Neural cell (in vitro differentiated cells): ENCODE data around the gene AKAP6. TPM values are rescaled to one million over a fixed set of nuclear protein-coding genes. Genes with fewer than 3 reads are reported as not detected.

Source experiments
- H2AFZ ChIP-seq: fragments of 200-600, 300-800 bp; sonication (generic), shearing (Covaris generic); 2 replicates; pipeline ENCODE4 v1.6.0; 2014; ENCODE audit warnings: low read depth, mild to moderate bottlenecking, antibody characterized with exemption, low read length, moderate library complexity
- H3F3A ChIP-seq: fragments of 200-600 bp; shearing (Covaris generic); 2 replicates; pipeline ENCODE4 v1.6.1; 2016; ENCODE audit warnings: mild to moderate bottlenecking, moderate library complexity, mixed read lengths, antibody characterized with exemption, low read length; ENCODE audit not compliant: insufficient read depth, poor library complexity, severe bottlenecking
- H3K27ac ChIP-seq: fragments of 200-600, 300-800 bp; sonication (generic), shearing (Covaris generic); 2 replicates; pipeline ENCODE4 v1.5.1; 2014; ENCODE audit warnings: mild to moderate bottlenecking, low read length, moderate library complexity
- H3K27me3 ChIP-seq: fragments of 300-800, 200-600 bp; sonication (generic), shearing (Covaris generic); 2 replicates; pipeline ENCODE4 v1.6.0; 2014; ENCODE audit warnings: mild to moderate bottlenecking, low read depth, low read length, moderate library complexity; ENCODE audit not compliant: insufficient read depth
- H3K36me3 ChIP-seq: fragments of 300-800, 200-600 bp; sonication (generic), shearing (Covaris generic); 2 replicates; pipeline ENCODE4 v1.5.1; 2014; ENCODE audit warnings: mild to moderate bottlenecking, antibody characterized with exemption, low read length, moderate library complexity; ENCODE audit not compliant: insufficient read depth
- H3K4me2 ChIP-seq: fragments of 300-800, 200-600 bp; sonication (generic), shearing (Covaris generic); 2 replicates; pipeline ENCODE4 v1.6.0; 2014; ENCODE audit warnings: mild to moderate bottlenecking, low read length
- H3K4me3 ChIP-seq: fragments of 300-800, 200-600 bp; sonication (generic), shearing (Covaris generic); 2 replicates; pipeline ENCODE4 v1.5.1; 2014; ENCODE audit warnings: mild to moderate bottlenecking, low read length, moderate library complexity
- H3K79me2 ChIP-seq: fragments of 200-600 bp; shearing (Covaris generic); replicated peaks from 2 replicates; pipeline ENCODE4 v1.6.0; 2014; ENCODE audit warnings: mild to moderate bottlenecking, low read length, moderate library complexity; ENCODE audit not compliant: insufficient read depth
- H3K9ac ChIP-seq: fragments of 300-800, 200-600 bp; sonication (generic), shearing (Covaris generic); 2 replicates; pipeline ENCODE4 v1.6.1; 2016; ENCODE audit warnings: mild to moderate bottlenecking, low read length, mixed read lengths
- H3K9me2 ChIP-seq: fragments of 200-600 bp; shearing (Covaris generic); 2 replicates; pipeline ENCODE4 v1.6.1; 2016; ENCODE audit warnings: mild to moderate bottlenecking, low read length, mixed read lengths; ENCODE audit not compliant: insufficient read depth
- H3K9me3 ChIP-seq: fragments of 200-600, 300-800 bp; sonication (generic), shearing (Covaris generic); 2 replicates; pipeline ENCODE4 v1.6.1; 2016; ENCODE audit warnings: mild to moderate bottlenecking, mixed run types, low read length, moderate library complexity, mixed read lengths
- H4K20me1 ChIP-seq: fragments of 200-600 bp; shearing (Covaris generic); 2 replicates; pipeline ENCODE4 v1.6.1; 2016; ENCODE audit warnings: mild to moderate bottlenecking, mixed run types; ENCODE audit not compliant: insufficient read depth
- CTCF ChIP-seq: fragments of 450-650 bp; IDR thresholded peaks from 2 replicates; pipeline ENCODE4 v1.5.1; 2014; ENCODE audit warnings: antibody characterized with exemption, mild to moderate bottlenecking, moderate library complexity; ENCODE audit not compliant: poor library complexity, severe bottlenecking
- EP300 ChIP-seq: fragments of 450-650 bp; conservative IDR thresholded peaks from 2 replicates; pipeline ENCODE4 v1.6.1; 2014; ENCODE audit warnings: antibody characterized with exemption, mild to moderate bottlenecking, moderate library complexity; ENCODE audit not compliant: poor library complexity, severe bottlenecking
- EZH2 ChIP-seq: fragments of 200-600, 300-800 bp; shearing (Covaris generic), sonication (generic); IDR thresholded peaks from 2 replicates; pipeline ENCODE4 v1.6.1; 2014; ENCODE audit warnings: antibody characterized with exemption, low read length, borderline replicate concordance, mild to moderate bottlenecking; ENCODE audit not compliant: insufficient read depth, poor library complexity, severe bottlenecking
- MXI1 ChIP-seq: fragments of 450-650 bp; conservative IDR thresholded peaks from 2 replicates; pipeline ENCODE4 v1.6.1; 2014; ENCODE audit warnings: antibody characterized with exemption, mild to moderate bottlenecking; ENCODE audit not compliant: poor library complexity, severe bottlenecking
- POLR2AphosphoS5 ChIP-seq: IDR thresholded peaks from 2 replicates; pipeline ENCODE4 v1.6.1; 2012
- RAD21 ChIP-seq: fragments of 450-650 bp; conservative IDR thresholded peaks from 2 replicates; pipeline ENCODE4 v1.6.1; 2014; ENCODE audit warnings: antibody characterized with exemption, mild to moderate bottlenecking, moderate library complexity
- SMC3 ChIP-seq: fragments of 450-650 bp; conservative IDR thresholded peaks from 2 replicates; pipeline ENCODE4 v1.6.1; 2014; ENCODE audit warnings: antibody characterized with exemption, mild to moderate bottlenecking, moderate library complexity; ENCODE audit not compliant: poor library complexity
- TAF1 ChIP-seq: IDR thresholded peaks from 2 replicates; pipeline ENCODE4 v1.6.1; 2012; ENCODE audit warnings: low read depth
- polyA plus RNA-seq: library from polyadenylated mRNA; depleted of rRNA; stranded (reverse); fragments of >200 nt; gene quantifications from 2 replicates; pipeline ENCODE4 v1.2.3, GENCODE V29; 2014
- TF ChIP-seq, protein P1 (sequence below): IDR thresholded peaks from 2 replicates; pipeline ENCODE4 v1.6.1; 2012; ENCODE audit warnings: borderline replicate concordance

AKAP6 gene
- polyA plus RNA-seq, 1 donor from 2014 or later = 15.8 TPM

DNA sequence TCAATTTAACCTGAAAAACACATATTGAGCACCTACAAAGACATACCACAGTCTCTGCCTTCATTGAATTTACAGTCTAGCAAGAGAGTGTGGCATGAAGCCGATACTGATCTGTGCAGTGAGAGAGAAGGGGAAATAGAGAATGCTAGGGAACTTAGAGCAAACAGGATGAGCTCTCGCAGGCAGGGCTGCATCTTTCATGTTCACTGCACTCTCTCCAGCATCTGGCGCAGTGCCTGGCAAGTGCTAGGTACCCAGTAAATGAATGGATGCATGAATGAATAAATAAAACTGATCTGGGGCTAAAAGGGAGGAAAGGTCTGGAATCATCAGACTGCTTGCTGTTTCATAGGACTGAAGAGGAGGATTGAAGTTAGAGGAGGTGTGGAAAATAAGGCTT, 353.1 kb downstream of the AKAP6 start:
- H4K20me1 ChIP-seq = no peaks in the 10 kb centered on the region
- H3K4me3 ChIP-seq = no peak overlapping the region
- H3K9me2 ChIP-seq = no peaks in the 10 kb centered on the region
- H2AFZ ChIP-seq = no peak overlapping the region
- TF ChIP-seq, protein P1, sequence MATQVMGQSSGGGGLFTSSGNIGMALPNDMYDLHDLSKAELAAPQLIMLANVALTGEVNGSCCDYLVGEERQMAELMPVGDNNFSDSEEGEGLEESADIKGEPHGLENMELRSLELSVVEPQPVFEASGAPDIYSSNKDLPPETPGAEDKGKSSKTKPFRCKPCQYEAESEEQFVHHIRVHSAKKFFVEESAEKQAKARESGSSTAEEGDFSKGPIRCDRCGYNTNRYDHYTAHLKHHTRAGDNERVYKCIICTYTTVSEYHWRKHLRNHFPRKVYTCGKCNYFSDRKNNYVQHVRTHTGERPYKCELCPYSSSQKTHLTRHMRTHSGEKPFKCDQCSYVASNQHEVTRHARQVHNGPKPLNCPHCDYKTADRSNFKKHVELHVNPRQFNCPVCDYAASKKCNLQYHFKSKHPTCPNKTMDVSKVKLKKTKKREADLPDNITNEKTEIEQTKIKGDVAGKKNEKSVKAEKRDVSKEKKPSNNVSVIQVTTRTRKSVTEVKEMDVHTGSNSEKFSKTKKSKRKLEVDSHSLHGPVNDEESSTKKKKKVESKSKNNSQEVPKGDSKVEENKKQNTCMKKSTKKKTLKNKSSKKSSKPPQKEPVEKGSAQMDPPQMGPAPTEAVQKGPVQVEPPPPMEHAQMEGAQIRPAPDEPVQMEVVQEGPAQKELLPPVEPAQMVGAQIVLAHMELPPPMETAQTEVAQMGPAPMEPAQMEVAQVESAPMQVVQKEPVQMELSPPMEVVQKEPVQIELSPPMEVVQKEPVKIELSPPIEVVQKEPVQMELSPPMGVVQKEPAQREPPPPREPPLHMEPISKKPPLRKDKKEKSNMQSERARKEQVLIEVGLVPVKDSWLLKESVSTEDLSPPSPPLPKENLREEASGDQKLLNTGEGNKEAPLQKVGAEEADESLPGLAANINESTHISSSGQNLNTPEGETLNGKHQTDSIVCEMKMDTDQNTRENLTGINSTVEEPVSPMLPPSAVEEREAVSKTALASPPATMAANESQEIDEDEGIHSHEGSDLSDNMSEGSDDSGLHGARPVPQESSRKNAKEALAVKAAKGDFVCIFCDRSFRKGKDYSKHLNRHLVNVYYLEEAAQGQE = no peak
- TF ChIP-seq EZH2 = no peak
- no peak for TF ChIP-seq MXI1
- no peak for TF ChIP-seq EP300
- TF ChIP-seq SMC3 = no peak
- TF ChIP-seq RAD21 = no peak
- no peak for TF ChIP-seq POLR2AphosphoS5
- TF ChIP-seq TAF1 = no peak
- no peak for TF ChIP-seq CTCF
- no peaks in the 10 kb centered on the region for H3K27me3 ChIP-seq
- H3K27ac ChIP-seq = no peak overlapping the region
- H3K79me2 ChIP-seq = no peaks in the 10 kb centered on the region
- H3K36me3 ChIP-seq = peaks cover 7% of the 10 kb centered on the region
- H3K9me3 ChIP-seq = no peaks in the 10 kb centered on the region
- H3K4me2 ChIP-seq = no peak overlapping the region
- no peaks in the 10 kb centered on the region for H3F3A ChIP-seq
- no peak overlapping the region for H3K9ac ChIP-seq

DNA sequence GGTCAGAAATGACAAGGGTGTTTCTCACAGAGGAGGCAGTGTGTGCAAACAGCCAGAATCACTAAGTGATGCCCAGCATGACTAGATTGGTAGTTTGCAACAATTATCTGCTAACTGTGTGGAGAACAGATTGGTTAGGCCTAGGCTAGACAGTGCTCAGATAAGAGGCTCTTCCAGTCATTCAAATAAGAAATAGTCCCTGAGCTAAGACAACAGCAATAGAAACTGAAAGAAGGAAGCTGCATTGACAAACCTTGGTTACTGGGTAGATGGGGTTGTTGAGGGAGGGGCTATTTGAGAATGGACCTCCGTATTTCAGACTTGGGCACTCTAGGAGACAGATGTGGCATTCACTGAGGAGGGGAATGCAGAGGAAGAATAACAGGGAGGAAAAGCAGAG, 354.6 kb downstream of the AKAP6 start:
- H3K4me2 ChIP-seq = no peak overlapping the region
- TF ChIP-seq MXI1 = no peak
- TF ChIP-seq, protein P1 = no peak
- TF ChIP-seq EP300 = no peak
- no peak for TF ChIP-seq TAF1
- no peak for TF ChIP-seq POLR2AphosphoS5
- TF ChIP-seq RAD21 = no peak
- TF ChIP-seq EZH2 = no peak
- TF ChIP-seq CTCF = no peak
- no peak for TF ChIP-seq SMC3
- H3K27me3 ChIP-seq = no peaks in the 10 kb centered on the region
- no peaks in the 10 kb centered on the region for H3K9me3 ChIP-seq
- no peak overlapping the region for H3K9ac ChIP-seq
- H3K79me2 ChIP-seq = no peaks in the 10 kb centered on the region
- no peaks in the 10 kb centered on the region for H3K9me2 ChIP-seq
- H3K4me3 ChIP-seq = no peak overlapping the region
- no peaks in the 10 kb centered on the region for H3F3A ChIP-seq
- H2AFZ ChIP-seq = no peak overlapping the region
- no peak overlapping the region for H3K27ac ChIP-seq
- H4K20me1 ChIP-seq = no peaks in the 10 kb centered on the region
- H3K36me3 ChIP-seq = peaks cover 4% of the 10 kb centered on the region
